GM19099 (cell line): Measurements from ENCODE around the gene RGS6.

Experiments
- POLR2A ChIP-seq: IDR thresholded peaks from 3 replicates; pipeline ENCODE4 v1.6.1; 2011; ENCODE audit warnings: low read depth; ENCODE audit not compliant: insufficient read length; ENCODE audit errors: extremely low read depth

The RGS6 gene

GRCh38 chr14:72457641-72458040, 525.4 kb downstream of the RGS6 start:
- no peak for TF ChIP-seq POLR2A

GRCh38 chr14:72462056-72462455, 529.8 kb downstream of the RGS6 start:
- no peak for TF ChIP-seq POLR2A

- no peak for TF ChIP-seq POLR2A
These were observed 531.1 kb downstream of the RGS6 start for GRCh38 chr14:72463291-72463866.

GRCh38 chr14:72464226-72464625, 532.0 kb downstream of the RGS6 start:
- TF ChIP-seq POLR2A = no peak

GRCh38 chr14:72466325-72466724, 534.1 kb downstream of the RGS6 start:
- no peak for TF ChIP-seq POLR2A

GRCh38 chr14:72471346-72471745, 539.1 kb downstream of the RGS6 start:
- TF ChIP-seq POLR2A = no peak

DNA sequence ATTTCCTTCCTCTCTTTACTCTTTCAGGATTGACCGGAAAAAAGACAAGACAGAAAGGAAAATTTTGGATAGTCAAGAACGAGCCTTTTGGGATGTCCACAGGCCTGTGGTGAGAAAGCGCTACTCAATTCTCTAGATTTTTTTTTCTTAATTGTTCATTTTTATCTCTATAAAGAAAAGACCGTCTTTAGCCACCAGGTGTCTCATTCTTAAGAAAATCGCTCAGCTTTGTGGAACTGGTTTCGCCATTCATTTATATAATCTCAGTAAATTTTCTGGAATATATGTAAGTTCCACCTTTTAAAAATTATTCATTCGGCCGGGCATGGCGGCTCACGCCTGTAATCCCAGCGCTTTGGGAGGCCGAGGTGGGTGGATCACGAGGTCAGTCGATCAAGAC, 540.6 kb downstream of the RGS6 start:
- TF ChIP-seq POLR2A = no peak

- TF ChIP-seq POLR2A = peak; percentile 25
These were observed 544.6 kb downstream of the RGS6 start for GRCh38 chr14:72476657-72477499.

DNA sequence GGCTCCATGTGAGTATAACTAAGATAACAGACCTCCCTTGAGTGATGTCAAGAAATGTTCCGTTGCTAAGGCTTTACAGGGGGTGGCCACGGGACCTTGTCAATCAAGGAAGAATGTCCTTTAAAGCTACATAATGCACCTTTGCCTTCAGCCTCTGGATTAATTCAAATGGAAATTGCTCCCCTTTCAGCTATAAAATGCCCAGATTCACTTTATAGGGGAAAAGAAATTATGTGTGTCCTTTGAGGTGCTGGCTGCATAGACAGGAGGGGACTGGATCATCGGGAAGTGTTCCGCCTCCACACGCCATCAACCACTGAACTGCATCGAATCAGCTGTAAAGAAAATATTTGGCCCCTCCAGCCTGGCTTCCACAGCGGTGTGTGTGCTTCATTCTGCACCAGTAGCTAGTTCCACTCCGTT, 546.3 kb downstream of the RGS6 start:
- no peak for TF ChIP-seq POLR2A

DNA sequence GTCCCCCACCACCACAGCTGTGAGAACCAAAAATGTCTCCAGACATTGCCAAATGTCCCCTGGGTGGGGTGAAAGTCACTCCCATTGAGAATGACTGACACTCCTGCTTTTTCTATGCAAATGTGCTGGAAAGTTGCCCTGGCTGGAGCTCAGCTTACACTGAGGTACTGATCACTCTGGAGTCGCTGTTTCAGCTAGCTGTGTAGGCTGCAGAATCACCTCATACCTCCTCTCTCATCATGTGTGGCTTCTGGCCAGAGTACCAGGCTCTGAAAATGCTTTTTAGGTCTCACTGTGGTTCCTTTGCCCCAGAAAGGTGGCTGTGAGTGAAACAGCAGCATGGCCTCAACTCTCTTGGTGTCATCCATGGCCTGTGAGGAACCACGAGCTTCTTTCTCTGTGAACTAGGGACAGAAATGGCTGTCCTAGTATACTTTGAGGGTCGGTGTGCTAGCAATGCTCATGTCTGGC, 547.3 kb downstream of the RGS6 start:
- no peak for TF ChIP-seq POLR2A

- no peak for TF ChIP-seq POLR2A
These were observed 548.4 kb downstream of the RGS6 start for GRCh38 chr14:72480464-72481243.

GRCh38 chr14:72483311-72483710, 551.1 kb downstream of the RGS6 start:
- no peak for TF ChIP-seq POLR2A

- TF ChIP-seq POLR2A = no peak
These were observed 553.5 kb downstream of the RGS6 start for GRCh38 chr14:72485695-72486094.

DNA sequence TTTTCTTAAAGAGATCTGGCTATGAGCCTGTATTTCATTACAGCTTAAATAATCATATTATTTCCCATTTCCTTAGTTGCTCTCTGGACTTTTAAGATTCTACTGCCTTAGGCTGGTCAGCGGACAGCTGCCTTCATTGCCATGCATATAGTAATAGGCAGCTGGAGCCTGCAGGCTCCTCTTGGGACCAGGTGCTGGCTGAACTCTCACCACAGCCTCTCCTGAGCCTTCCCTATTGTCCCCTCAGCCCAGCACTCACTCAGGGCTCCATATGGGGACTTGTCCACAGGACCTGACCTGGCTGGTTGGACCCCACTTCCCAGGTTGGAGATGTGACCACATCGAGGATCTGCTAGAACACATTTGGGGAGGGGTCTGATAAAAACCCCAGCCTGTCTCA, 556.3 kb downstream of the RGS6 start:
- TF ChIP-seq POLR2A = no peak

DNA sequence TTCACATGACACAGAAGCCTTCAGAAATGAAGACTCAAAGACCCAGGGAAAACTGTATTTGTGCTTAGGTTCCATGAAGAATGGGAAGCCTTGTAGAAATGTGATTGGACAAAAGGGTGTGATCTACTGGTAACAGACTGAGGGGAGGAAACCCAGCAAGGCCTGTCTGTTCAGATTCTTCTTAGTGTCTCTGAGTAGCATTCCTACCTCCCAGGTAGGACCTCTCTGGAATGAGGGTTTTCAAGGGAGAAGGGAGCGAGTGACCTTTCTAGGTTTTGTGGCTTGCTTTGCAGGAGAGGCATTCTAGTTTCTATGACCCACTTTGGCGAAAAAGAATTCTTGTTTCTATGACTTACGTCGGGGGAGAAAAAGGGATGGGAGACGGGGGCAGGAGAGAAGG, 560.0 kb downstream of the RGS6 start:
- TF ChIP-seq POLR2A = no peak

GRCh38 chr14:72495668-72496067, 563.4 kb downstream of the RGS6 start:
- TF ChIP-seq POLR2A = no peak

DNA sequence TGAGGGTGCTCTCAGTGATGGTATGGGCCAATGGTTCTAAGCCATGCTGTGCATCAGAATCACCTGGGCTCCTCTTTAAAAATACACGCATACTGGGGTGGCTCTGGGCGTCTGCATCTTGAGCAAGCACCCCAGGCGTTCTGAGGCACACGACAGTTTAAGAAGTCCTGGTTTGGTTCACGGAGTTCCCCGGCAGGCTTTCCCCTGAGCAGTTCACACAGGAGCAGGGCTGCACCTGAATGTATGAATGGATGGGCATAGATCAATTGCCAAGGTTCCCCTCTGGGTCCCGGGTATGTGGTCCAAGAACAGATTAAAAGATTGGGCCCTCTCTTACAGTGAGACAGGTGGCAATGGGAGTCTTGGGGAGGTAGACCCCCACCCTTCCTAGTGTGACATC, 566.4 kb downstream of the RGS6 start:
- TF ChIP-seq POLR2A = no peak
